Right lobe of liver (tissue), 4 donors: ENCODE measurements around the gene KDM8.

ENCODE experiments used
- POLR2A ChIP-seq: fragments of 450-650 bp; IDR thresholded peaks from one replicate; pipeline ENCODE4 v1.6.1; 2017; ENCODE audit warnings: antibody characterized with exemption, mild to moderate bottlenecking
- TF ChIP-seq, protein P1 (sequence below), 4 donors: fragments of 200-600 bp in 3 of 4; fragments of 450-650 bp in 1 of 4; IDR thresholded peaks; one replicate each; pipeline versions ENCODE4 v1.5.1 to v1.8.0; 2016 to 2022; ENCODE audit warnings: antibody characterized with exemption in 4 of 4, mild to moderate bottlenecking in 2 of 4
- donor health status: DM: no; HTN: no; CAD: no.
- donor health status: DM: no; HTN: no; CAD: no.
- donor health status: DM: no; HTN: yes; CAD: no.

GRCh38 chr16:27156579-27156978 lies 46.7 kb upstream of the KDM8 start:
- TF ChIP-seq, protein P1, sequence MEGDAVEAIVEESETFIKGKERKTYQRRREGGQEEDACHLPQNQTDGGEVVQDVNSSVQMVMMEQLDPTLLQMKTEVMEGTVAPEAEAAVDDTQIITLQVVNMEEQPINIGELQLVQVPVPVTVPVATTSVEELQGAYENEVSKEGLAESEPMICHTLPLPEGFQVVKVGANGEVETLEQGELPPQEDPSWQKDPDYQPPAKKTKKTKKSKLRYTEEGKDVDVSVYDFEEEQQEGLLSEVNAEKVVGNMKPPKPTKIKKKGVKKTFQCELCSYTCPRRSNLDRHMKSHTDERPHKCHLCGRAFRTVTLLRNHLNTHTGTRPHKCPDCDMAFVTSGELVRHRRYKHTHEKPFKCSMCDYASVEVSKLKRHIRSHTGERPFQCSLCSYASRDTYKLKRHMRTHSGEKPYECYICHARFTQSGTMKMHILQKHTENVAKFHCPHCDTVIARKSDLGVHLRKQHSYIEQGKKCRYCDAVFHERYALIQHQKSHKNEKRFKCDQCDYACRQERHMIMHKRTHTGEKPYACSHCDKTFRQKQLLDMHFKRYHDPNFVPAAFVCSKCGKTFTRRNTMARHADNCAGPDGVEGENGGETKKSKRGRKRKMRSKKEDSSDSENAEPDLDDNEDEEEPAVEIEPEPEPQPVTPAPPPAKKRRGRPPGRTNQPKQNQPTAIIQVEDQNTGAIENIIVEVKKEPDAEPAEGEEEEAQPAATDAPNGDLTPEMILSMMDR (IDR thresholded peaks at IDR 0.05), result no peak
- no peak for TF ChIP-seq POLR2A
